WERI-Rb-1 (cell line): ENCODE measurements around the gene DEAF1.

Source experiments
- DNase-seq: peaks from one replicate; pipeline ENCODE4 v3.0.0-alpha.2; 2020
- H3K27ac ChIP-seq: fragments of 250-450 bp; sonication (Bioruptor Pico); 2 replicates; pipeline ENCODE4 v1.5.1; 2020; ENCODE audit warnings: mild to moderate bottlenecking, moderate library complexity
- H3K27me3 ChIP-seq: fragments of 250-450 bp; sonication (Bioruptor Pico); 2 replicates; pipeline ENCODE4 v1.5.1; 2021; ENCODE audit warnings: mild to moderate bottlenecking, low read depth, moderate library complexity; ENCODE audit not compliant: insufficient read depth, severe bottlenecking
- H3K36me3 ChIP-seq: fragments of 250-450 bp; sonication (Bioruptor Pico); 2 replicates; pipeline ENCODE4 v1.5.1; 2020; ENCODE audit warnings: mild to moderate bottlenecking, moderate library complexity
- H3K4me3 ChIP-seq: 2 replicates; pipeline ENCODE4 v1.5.1; 2011; ENCODE audit warnings: low read depth, mild to moderate bottlenecking, control low read depth, low read length
- H3K9me3 ChIP-seq: fragments of 250-450 bp; sonication (Bioruptor Pico); 2 replicates; pipeline ENCODE4 v1.5.1; 2021; ENCODE audit warnings: mild to moderate bottlenecking, moderate library complexity; ENCODE audit not compliant: severe bottlenecking
- TF ChIP-seq, protein P1 (sequence below): IDR thresholded peaks from 2 replicates; pipeline ENCODE4 v1.5.1; 2011; ENCODE audit warnings: low read depth, mild to moderate bottlenecking, control low read depth, inconsistent platforms, low read length

Gene DEAF1

DNA sequence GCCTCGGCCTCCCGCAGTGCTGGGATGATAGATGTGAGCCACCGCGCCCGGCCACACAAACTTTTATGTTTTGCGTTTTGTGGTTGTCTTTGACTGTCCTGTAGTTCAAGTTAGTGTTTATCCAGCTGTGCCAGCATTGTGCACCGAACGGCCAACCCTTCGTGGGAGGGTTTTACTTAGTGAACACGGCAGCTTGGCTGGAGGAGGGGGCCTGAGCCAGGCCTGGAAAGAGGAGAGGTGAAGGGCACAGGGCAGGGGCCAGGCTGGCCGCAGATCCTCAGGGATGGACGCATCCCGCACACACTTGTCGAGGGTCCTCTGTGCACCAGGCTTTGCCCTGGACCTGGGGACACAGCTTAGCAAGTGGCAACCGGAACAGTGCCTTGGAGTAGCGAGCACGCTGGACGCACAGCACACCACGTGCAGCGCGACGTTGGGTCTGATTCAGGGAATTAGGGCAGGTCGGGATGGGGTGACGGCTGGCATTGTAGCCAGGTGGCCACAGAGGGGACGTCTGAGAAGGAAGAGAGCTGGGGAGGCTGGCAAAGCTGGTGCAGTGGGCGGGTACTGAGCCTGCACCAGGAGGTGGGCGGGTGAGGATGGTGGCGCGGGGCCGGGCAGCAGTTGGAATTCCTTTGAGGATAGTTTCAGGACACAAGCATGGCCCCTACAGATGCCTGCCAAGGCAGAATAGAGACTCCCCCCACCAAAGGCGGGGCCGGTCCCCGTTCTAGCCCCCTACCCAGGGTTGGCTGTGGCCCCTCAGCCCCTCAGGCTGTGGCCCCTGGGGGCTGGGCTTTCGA is 24.4 kb upstream of the DEAF1 start:
- DNase-seq = no peak
- peaks cover 27% of the 10 kb centered on the region for H3K27me3 ChIP-seq
- H3K9me3 ChIP-seq = peaks cover 7% of the 10 kb centered on the region
- no peaks in the 10 kb centered on the region for H3K36me3 ChIP-seq
- no peak overlapping the region for H3K4me3 ChIP-seq
- no peak overlapping the region for H3K27ac ChIP-seq
- TF ChIP-seq, protein P1, sequence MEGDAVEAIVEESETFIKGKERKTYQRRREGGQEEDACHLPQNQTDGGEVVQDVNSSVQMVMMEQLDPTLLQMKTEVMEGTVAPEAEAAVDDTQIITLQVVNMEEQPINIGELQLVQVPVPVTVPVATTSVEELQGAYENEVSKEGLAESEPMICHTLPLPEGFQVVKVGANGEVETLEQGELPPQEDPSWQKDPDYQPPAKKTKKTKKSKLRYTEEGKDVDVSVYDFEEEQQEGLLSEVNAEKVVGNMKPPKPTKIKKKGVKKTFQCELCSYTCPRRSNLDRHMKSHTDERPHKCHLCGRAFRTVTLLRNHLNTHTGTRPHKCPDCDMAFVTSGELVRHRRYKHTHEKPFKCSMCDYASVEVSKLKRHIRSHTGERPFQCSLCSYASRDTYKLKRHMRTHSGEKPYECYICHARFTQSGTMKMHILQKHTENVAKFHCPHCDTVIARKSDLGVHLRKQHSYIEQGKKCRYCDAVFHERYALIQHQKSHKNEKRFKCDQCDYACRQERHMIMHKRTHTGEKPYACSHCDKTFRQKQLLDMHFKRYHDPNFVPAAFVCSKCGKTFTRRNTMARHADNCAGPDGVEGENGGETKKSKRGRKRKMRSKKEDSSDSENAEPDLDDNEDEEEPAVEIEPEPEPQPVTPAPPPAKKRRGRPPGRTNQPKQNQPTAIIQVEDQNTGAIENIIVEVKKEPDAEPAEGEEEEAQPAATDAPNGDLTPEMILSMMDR = no peak

DNA sequence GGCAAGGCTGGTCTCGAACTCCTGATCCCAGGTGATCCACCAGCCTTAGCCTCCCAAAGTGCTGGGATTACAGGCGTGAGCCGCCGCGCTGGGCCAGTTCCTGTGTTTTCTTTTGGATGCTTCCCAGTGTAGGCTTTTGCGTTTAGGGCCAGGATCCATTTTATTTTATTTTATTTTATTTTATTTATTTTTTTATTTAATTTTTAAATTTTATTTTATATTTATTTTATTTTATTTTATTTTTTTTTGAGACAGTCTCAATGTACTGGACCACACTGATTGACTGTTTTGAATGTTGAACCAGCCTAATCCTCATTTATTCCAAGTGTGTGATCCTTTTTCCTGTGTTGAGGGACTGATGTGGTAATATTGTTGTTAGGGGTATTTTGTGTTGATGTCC is 19.4 kb upstream of the DEAF1 start:
- no peak for DNase-seq
- Histone ChIP-seq H3K27me3 (no peaks in the 10 kb centered on the region), H3K9me3 (peaks cover 7% of the 10 kb centered on the region), H3K36me3 (no peaks in the 10 kb centered on the region), H3K27ac (no peak overlapping the region), H3K4me3 (no peak overlapping the region)
- TF ChIP-seq, protein P1 = no peak

DNA sequence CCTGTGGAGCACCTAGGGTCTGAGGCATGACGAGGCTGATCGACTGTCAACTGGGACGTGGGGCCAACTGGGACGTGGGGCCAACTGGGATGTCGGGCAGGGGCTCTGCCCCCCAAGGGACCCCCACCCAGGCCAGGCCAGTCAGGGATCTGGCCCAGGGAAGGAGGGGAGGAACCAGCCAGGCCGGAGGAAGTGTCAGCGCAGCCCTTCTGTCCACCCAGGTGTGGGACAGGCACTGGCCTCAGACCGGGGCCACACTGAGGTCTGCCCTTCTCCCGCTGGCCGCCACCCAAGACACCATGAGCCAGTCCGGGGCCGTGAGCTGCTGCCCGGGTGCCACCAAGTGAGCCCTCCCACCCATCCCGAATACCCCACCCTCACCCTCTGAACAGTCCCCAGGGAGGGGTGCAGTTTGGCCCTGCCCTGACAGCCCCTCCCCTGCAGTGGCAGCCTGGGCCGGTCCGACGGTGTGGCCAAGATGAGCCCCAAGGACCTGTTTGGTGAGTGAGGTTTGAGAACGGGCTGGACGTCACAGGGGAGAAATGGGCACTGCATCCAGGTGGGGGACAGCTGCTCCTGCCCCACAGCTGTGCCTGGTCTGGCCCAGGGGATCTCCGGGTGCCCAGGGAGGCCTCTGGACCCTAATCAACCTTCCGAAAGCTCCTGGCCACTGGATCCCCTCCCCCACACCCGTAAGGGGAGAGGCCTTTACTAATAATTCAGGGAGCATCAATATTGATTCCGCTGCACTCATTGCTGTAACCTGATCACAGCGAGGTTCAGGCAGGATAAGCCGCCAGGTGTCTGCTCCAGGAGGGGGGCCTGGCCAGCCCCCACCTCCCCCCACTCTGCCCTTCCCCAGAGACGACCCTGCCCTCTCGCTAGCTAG is 14.3 kb upstream of the DEAF1 start:
- Histone ChIP-seq H3K9me3 (no peaks in the 10 kb centered on the region), H3K27me3 (no peaks in the 10 kb centered on the region), H3K4me3 (no peak overlapping the region), H3K27ac (peak overlapping the region; percentile 26; the same call in 1 of the 2 replicates), H3K36me3 (no peaks in the 10 kb centered on the region)
- no peak for DNase-seq
- TF ChIP-seq, protein P1 = no peak

DNA sequence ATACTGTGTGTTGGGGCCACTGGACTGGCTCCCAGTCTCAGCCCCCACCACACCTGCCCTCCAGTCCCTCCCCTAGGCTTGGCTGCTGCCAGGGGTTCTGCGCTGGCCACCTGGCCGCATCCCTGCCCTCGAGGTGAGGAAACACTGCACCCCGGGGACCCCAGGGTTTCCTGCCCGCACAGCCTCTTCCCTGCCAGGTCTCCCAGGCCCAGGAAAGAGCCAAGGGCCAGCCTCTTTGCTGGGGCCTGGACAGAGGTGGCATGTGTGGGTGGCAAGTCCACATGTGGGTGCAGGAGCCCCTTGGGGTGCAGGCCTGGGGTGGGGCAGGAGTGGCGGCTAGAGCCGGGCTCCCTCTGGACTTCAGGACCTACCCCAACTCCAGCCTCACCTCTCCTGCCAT is 13.5 kb upstream of the DEAF1 start:
- Histone ChIP-seq H3K27me3 (no peaks in the 10 kb centered on the region), H3K9me3 (no peaks in the 10 kb centered on the region), H3K27ac (no peak overlapping the region), H3K36me3 (no peaks in the 10 kb centered on the region), H3K4me3 (no peak overlapping the region)
- TF ChIP-seq, protein P1 = no peak
- no peak for DNase-seq

DNA sequence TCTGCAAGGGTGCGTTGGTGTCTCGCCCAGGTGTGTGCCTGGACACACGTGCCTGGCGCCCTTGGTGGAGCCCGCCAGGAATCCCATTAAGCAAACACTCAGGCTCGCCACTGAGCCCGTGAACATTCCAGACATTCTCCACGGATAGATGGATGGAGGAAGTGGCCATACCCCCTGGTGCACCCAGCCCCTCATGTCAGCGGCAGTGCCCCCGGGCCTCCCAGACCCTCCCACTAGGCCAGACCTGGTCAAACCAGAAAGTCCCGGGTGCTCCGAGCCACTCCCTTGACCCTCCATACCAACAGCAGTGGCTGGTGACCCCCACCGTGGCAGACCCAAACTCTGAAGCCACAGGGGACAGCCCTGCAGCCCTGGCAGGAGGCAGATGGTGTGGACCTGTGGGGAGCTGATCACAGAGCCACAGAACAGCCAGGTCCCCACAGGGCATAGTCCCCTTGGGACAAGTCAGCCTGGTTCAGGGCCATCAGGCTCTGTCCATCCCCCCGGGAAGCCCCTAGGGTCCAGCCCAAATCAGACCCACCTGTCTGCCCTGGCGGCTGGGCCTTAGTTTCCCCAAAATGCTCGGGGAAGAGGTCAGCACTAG is 12.9 kb upstream of the DEAF1 start:
- H3K27ac ChIP-seq = peak overlapping the region; percentile 68; the same call in 1 of the 2 replicates
- TF ChIP-seq, protein P1 = no peak
- no peaks in the 10 kb centered on the region for H3K9me3 ChIP-seq
- no peak for DNase-seq
- no peaks in the 10 kb centered on the region for H3K36me3 ChIP-seq
- H3K4me3 ChIP-seq = no peak overlapping the region
- H3K27me3 ChIP-seq = no peaks in the 10 kb centered on the region
